Stimulated activated CD4-positive, alpha-beta T cell treated with anti-CD3 and anti-CD28 coated beads, Interleukin-12 subunit alpha, Interleukin-12 subunit beta, amount 100 ng/mL, for 24 hours (primary cell): ENCODE measurements around the gene TLX1.
A peak's percentile ranks its signal among the peaks of the same experiment; 100 is the strongest.

ENCODE experiments used
- DNase-seq, 2 experiments: peaks; one replicate each; pipeline ENCODE4 v3.0.0-alpha.2; 2020; ENCODE audit warnings: low read depth in 2 of 2

The TLX1 gene

DNA sequence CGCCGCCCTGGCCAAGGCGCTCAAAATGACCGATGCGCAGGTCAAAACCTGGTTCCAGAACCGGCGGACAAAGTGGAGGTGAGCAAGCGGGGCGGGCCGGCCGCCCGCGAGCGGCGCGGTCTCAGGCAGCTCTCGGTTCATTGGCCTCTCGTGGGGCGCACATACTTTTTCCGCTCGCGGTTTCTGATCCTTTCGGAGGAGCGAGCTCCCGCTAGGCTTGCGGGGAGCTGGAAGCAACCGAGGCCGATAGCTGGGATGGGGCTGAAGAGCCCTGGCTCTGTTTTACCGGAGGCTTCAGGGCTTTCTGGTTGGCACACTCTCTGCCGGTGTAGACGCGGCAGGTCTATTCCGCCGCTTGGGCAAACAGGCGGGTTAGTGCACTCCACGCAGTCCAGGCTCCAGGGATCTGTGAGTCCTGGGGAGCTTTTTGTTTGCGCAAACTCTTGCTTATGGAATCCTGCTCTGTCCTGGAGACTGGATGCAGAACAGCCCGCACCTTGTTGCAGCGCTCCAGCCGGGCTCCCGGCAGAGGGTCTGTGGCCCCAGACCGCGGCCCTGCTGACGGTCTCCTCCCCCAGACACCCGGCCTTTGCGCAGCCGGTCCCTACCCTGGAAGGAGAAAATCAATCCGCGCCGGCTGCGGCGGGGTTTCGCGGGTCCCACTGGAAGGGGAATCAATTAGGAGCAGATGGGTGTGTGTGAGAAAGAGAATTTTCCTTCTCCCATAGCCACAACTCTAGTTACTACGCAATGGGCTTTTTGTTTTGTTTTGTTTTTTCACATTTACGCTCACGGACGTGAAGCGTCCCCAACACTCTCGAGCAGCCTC lies 3.4 kb downstream of the TLX1 start:
- DNase-seq: no peak

- no peak for DNase-seq
Measured at GRCh38 chr10:101135141-101136006, 4.3 kb downstream of the TLX1 start.

GRCh38 chr10:101136007-101136707 lies 5.1 kb downstream of the TLX1 start:
- DNase-seq: no peak

GRCh38 chr10:101136708-101137121 lies 5.6 kb downstream of the TLX1 start:
- no peak for DNase-seq

GRCh38 chr10:101137271-101137670 lies 6.2 kb downstream of the TLX1 start:
- DNase-seq: no peak

GRCh38 chr10:101138788-101139420 lies 7.8 kb downstream of the TLX1 start:
- DNase-seq: no peak

DNA sequence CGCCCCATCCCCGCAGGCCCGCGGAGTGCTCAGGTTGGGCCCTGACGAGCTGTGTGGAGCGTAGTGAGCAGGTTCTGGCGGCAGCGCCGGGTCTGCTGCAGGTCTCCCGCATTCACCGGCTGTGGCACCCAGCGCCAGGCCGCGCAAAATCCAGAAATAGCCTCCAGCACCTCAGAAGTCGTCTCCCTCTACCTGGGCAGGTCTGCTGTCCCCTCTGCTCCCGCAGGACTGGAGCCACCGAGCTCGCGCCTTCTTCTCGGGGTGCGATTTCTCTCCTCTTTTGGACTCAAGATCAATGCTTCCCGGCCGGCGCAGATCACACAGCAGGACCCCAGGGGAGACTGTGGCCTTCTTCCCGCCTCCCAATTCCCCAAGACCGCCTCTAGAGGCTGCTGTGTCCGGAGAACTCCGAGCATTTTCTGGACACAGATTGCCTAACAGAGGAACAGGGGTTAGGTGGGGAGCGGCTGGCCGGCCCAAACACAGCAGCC lies 8.4 kb downstream of the TLX1 start:
- DNase-seq: no peak

GRCh38 chr10:101140084-101140949 lies 9.2 kb downstream of the TLX1 start:
- no peak for DNase-seq

DNA sequence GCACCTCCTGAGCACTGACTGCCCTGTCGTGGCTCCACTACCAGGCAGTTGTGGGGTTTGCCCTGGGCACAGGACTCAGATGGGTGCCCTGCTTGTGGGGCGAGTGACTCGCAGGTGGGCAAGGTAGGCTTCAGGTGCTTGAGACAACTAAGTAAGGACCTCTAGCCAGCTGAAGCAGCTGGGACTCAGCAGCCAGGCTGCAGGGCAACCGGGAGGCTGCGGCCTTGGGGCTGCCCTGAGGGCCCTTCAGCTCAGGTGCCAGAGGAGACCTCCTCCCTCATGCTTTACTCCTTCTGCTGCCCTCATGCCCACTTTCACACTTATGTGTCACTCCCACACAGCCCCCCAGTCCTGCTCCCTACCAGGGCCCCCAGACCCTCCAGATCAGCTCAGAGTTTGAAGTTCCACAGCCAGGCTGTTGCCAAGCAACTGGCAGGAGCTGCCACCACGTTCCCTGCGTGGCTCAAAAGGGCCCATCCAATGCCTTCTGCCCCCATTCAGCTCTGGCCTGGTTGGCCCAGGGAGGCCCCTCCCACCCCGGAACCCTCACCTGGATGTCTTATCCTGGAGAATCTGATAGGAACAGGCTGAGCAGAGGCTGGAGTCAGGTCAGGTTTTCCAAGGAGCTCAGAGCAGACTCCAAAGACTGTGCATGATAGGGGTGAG lies 10.0 kb downstream of the TLX1 start:
- no peak for DNase-seq

GRCh38 chr10:101141616-101142532 lies 10.8 kb downstream of the TLX1 start:
- DNase-seq: peak; percentile 68 to 80

GRCh38 chr10:101142533-101143344 lies 11.6 kb downstream of the TLX1 start:
- DNase-seq: no peak

- DNase-seq: no peak
Measured at GRCh38 chr10:101143345-101143630, 12.2 kb downstream of the TLX1 start.

- DNase-seq: no peak
Measured at GRCh38 chr10:101144053-101144452, 13.0 kb downstream of the TLX1 start.

GRCh38 chr10:101145145-101145544 lies 14.0 kb downstream of the TLX1 start:
- no peak for DNase-seq

- no peak for DNase-seq
Measured at GRCh38 chr10:101145750-101146391, 14.8 kb downstream of the TLX1 start.

GRCh38 chr10:101146392-101147251 lies 15.5 kb downstream of the TLX1 start:
- no peak for DNase-seq

DNA sequence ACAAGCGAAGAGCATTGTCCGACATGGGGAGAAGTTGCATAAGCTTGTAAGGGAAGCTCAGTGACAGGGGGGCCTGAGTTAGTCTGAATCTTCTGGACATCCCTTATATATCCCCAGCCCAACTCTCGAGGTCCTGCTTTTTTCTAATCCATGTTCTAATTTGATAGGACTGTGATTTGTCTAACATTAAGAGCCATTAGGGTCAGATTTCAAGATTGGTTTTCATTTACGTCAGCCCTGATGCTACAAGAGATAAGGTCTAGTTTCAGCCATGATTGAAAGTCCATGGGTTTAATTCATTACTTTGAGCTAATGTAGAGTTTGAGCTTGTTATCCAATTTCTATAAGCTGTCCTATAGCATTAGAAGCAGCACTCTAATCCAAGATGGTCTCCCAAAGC lies 20.3 kb downstream of the TLX1 start:
- DNase-seq: no peak
